Thyroid gland (tissue), 4 donors: ENCODE results near the gene NPAS1.

Experiments
- CTCF ChIP-seq, 6 experiments: fragments of 200-600 bp in 3 of 6; fragments of 450-650 bp in 3 of 6; sonication (generic) in 3 of 6; IDR thresholded peaks; one replicate each; pipeline ENCODE4 v1.5.1; 2016 to 2019; ENCODE audit warnings: antibody characterized with exemption in 6 of 6, mild to moderate bottlenecking in 2 of 6, inconsistent platforms in 1 of 6, moderate library complexity in 1 of 6
- POLR2A ChIP-seq, 2 donors: fragments of 450-650 bp; IDR thresholded peaks; one replicate each; pipeline ENCODE4 v1.6.1; 2017; ENCODE audit warnings: antibody characterized with exemption in 2 of 2, mild to moderate bottlenecking in 2 of 2, moderate library complexity in 1 of 2

- TF ChIP-seq CTCF (IDR thresholded peaks at IDR 0.05) (no peak), POLR2A (IDR thresholded peaks at IDR 0.05) (no peak)
Observed at GRCh38 chr19:47086280-47086679, 66.6 kb downstream of the NPAS1 start.
